Measurements from ENCODE around the gene TSHZ2. TPM values are rescaled to one million over a fixed set of nuclear protein-coding genes. Genes with fewer than 3 reads are reported as not detected.

TSHZ2 gene
- total RNA-seq, 1 donor from 2014 or later = 22.9 TPM

GRCh38 chr20:53133628-53134027, 161.5 kb downstream of the TSHZ2 start:
- no peak overlapping the region for H3K4me3 Mint-ChIP-seq (ENCODE audit: low read depth)
- H3K27me3 Mint-ChIP-seq = no peaks in the 10 kb centered on the region
- TF ChIP-seq, protein P1, sequence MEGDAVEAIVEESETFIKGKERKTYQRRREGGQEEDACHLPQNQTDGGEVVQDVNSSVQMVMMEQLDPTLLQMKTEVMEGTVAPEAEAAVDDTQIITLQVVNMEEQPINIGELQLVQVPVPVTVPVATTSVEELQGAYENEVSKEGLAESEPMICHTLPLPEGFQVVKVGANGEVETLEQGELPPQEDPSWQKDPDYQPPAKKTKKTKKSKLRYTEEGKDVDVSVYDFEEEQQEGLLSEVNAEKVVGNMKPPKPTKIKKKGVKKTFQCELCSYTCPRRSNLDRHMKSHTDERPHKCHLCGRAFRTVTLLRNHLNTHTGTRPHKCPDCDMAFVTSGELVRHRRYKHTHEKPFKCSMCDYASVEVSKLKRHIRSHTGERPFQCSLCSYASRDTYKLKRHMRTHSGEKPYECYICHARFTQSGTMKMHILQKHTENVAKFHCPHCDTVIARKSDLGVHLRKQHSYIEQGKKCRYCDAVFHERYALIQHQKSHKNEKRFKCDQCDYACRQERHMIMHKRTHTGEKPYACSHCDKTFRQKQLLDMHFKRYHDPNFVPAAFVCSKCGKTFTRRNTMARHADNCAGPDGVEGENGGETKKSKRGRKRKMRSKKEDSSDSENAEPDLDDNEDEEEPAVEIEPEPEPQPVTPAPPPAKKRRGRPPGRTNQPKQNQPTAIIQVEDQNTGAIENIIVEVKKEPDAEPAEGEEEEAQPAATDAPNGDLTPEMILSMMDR (IDR thresholded peaks at IDR 0.05; ENCODE audit: unreplicated experiment) = no peak
- DNase-seq (ENCODE audit: low spot score, unreplicated experiment) = no peak
- H3K9me3 Mint-ChIP-seq (ENCODE audit: low read depth) = no peaks in the 10 kb centered on the region
- no peak overlapping the region for H3K27ac Mint-ChIP-seq
- no peaks in the 10 kb centered on the region for H3K36me3 Mint-ChIP-seq (ENCODE audit: insufficient read depth)
- H3K4me1 Mint-ChIP-seq (ENCODE audit: low read depth) = peaks cover 6% of the 10 kb centered on the region

DNA sequence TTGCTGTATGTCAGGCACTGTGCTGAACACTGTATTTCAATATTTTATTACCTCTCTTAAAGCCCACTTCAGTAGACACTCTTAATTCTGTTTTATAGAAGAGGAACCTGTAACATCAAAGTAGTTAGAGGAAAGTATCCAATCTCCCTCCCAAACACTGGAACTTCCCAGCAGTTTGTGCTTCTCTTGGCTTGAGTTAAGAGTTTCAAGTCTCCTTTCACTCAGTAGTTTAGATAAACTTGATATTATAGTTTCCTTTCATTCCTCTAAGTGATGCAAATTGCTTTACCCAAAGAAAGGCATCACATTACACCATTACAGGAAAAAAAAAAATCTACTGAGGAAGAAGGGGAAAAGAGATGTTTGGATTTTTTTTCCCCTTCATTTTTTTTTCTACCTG, 164.3 kb downstream of the TSHZ2 start:
- H3K27me3 Mint-ChIP-seq = no peaks in the 10 kb centered on the region
- peaks cover 28% of the 10 kb centered on the region for H3K4me1 Mint-ChIP-seq (ENCODE audit: low read depth)
- H3K4me3 Mint-ChIP-seq (ENCODE audit: low read depth) = no peak overlapping the region
- H3K9me3 Mint-ChIP-seq (ENCODE audit: low read depth) = no peaks in the 10 kb centered on the region
- H3K27ac Mint-ChIP-seq = no peak overlapping the region
- H3K36me3 Mint-ChIP-seq (ENCODE audit: insufficient read depth) = no peaks in the 10 kb centered on the region
- no peak for DNase-seq (ENCODE audit: low spot score, unreplicated experiment)
- TF ChIP-seq, protein P1 (IDR thresholded peaks at IDR 0.05; ENCODE audit: unreplicated experiment) = no peak

GRCh38 chr20:53138454-53139262, 166.5 kb downstream of the TSHZ2 start:
- peaks cover 33% of the 10 kb centered on the region for H3K4me1 Mint-ChIP-seq (ENCODE audit: low read depth)
- no peak overlapping the region for H3K27ac Mint-ChIP-seq
- H3K36me3 Mint-ChIP-seq (ENCODE audit: insufficient read depth) = no peaks in the 10 kb centered on the region
- TF ChIP-seq, protein P1 (IDR thresholded peaks at IDR 0.05; ENCODE audit: unreplicated experiment) = no peak
- H3K27me3 Mint-ChIP-seq = no peaks in the 10 kb centered on the region
- H3K9me3 Mint-ChIP-seq (ENCODE audit: low read depth) = peaks cover 2% of the 10 kb centered on the region
- H3K4me3 Mint-ChIP-seq (ENCODE audit: low read depth) = no peak overlapping the region
- DNase-seq (ENCODE audit: low spot score, unreplicated experiment) = no peak

GRCh38 chr20:53141201-53142050, 169.3 kb downstream of the TSHZ2 start:
- Mint-ChIP-seq H3K27me3 (no peaks in the 10 kb centered on the region), H3K27ac (peak overlapping the region; percentile 68), H3K36me3 (ENCODE audit: insufficient read depth) (no peaks in the 10 kb centered on the region), H3K9me3 (ENCODE audit: low read depth) (peaks cover 2% of the 10 kb centered on the region), H3K4me3 (ENCODE audit: low read depth) (no peak overlapping the region), H3K4me1 (ENCODE audit: low read depth) (peaks cover 35% of the 10 kb centered on the region)
- peak; percentile 11 for DNase-seq (ENCODE audit: low spot score, unreplicated experiment)
- TF ChIP-seq, protein P1 (IDR thresholded peaks at IDR 0.05; ENCODE audit: unreplicated experiment) = no peak

Measured in progenitor cell of endocrine pancreas (in vitro differentiated cells).